ENCODE measurements around the gene RAP1GAP2.

- no peak for TF ChIP-seq EZH2 (IDR thresholded peaks at IDR 0.05; ENCODE audit: insufficient read depth, poor library complexity, severe bottlenecking)
- no peak for TF ChIP-seq EZH2phosphoT487 (IDR thresholded peaks at IDR 0.05; ENCODE audit: insufficient read depth, low read depth)
These were observed 109.7 kb downstream of the RAP1GAP2 start for GRCh38 chr17:2905696-2906501.
